ENCODE data around the gene UST.
"Not testable (repeated sequence)": the region's sequence is repeated elsewhere in the genome, so short reads cannot be mapped to it uniquely, and the experiment has no call there.

The UST gene

GRCh38 chr6:148969603-148970061 lies 222.8 kb downstream of the UST start:
- DNase-seq (ENCODE audit: low read depth in 2 of 2, low spot score in 1 of 2): no peak

GRCh38 chr6:148971031-148971927 lies 224.4 kb downstream of the UST start:
- no peak for DNase-seq (ENCODE audit: low read depth in 2 of 2, low spot score in 1 of 2)

GRCh38 chr6:148972481-148972880 lies 225.7 kb downstream of the UST start:
- DNase-seq (ENCODE audit: low read depth in 2 of 2, low spot score in 1 of 2): peak in 1 of 2 donors; percentile 6

- no peak for DNase-seq (ENCODE audit: low read depth in 2 of 2, low spot score in 1 of 2)
Observed at GRCh38 chr6:148973538-148974208, 226.8 kb downstream of the UST start.

- DNase-seq (ENCODE audit: low read depth in 2 of 2, low spot score in 1 of 2): no peak
Observed at GRCh38 chr6:148974351-148974750, 227.5 kb downstream of the UST start.

- not testable (repeated sequence) for DNase-seq (ENCODE audit: low read depth in 2 of 2, low spot score in 1 of 2)
Observed at GRCh38 chr6:148978298-148978697, 231.5 kb downstream of the UST start.

- no peak for DNase-seq (ENCODE audit: low read depth in 2 of 2, low spot score in 1 of 2)
Observed at GRCh38 chr6:148979014-148979901, 232.4 kb downstream of the UST start.

GRCh38 chr6:148980234-148980633 lies 233.4 kb downstream of the UST start:
- no peak for DNase-seq (ENCODE audit: low read depth in 2 of 2, low spot score in 1 of 2)

- no peak for DNase-seq (ENCODE audit: low read depth in 2 of 2, low spot score in 1 of 2)
Observed at GRCh38 chr6:148981515-148981914, 234.7 kb downstream of the UST start.

- DNase-seq (ENCODE audit: low read depth in 2 of 2, low spot score in 1 of 2): no peak
Observed at GRCh38 chr6:148983101-148983761, 236.4 kb downstream of the UST start.

GRCh38 chr6:148983966-148984365 lies 237.1 kb downstream of the UST start:
- no peak for DNase-seq (ENCODE audit: low read depth in 2 of 2, low spot score in 1 of 2)

GRCh38 chr6:148984531-148985056 lies 237.8 kb downstream of the UST start:
- no peak for DNase-seq (ENCODE audit: low read depth in 2 of 2, low spot score in 1 of 2)

GRCh38 chr6:148985499-148985898 lies 238.7 kb downstream of the UST start:
- no peak for DNase-seq (ENCODE audit: low read depth in 2 of 2, low spot score in 1 of 2)

GRCh38 chr6:148986608-148987007 lies 239.8 kb downstream of the UST start:
- DNase-seq (ENCODE audit: low read depth in 2 of 2, low spot score in 1 of 2): no peak

GRCh38 chr6:148987982-148988381 lies 241.2 kb downstream of the UST start:
- DNase-seq (ENCODE audit: low read depth in 2 of 2, low spot score in 1 of 2): no peak

GRCh38 chr6:148989585-148989984 lies 242.8 kb downstream of the UST start:
- DNase-seq (ENCODE audit: low read depth in 2 of 2, low spot score in 1 of 2): no peak

GRCh38 chr6:148990403-148990802 lies 243.6 kb downstream of the UST start:
- DNase-seq (ENCODE audit: low read depth in 2 of 2, low spot score in 1 of 2): no peak

GRCh38 chr6:148996815-148997214 lies 250.0 kb downstream of the UST start:
- no peak for DNase-seq (ENCODE audit: low read depth in 2 of 2, low spot score in 1 of 2)

- no peak for DNase-seq (ENCODE audit: low read depth in 2 of 2, low spot score in 1 of 2)
Observed at GRCh38 chr6:148997865-148998264, 251.0 kb downstream of the UST start.

GRCh38 chr6:148998704-148999103 lies 251.9 kb downstream of the UST start:
- DNase-seq (ENCODE audit: low read depth in 2 of 2, low spot score in 1 of 2): no peak

GRCh38 chr6:148999501-148999900 lies 252.7 kb downstream of the UST start:
- no peak for DNase-seq (ENCODE audit: low read depth in 2 of 2, low spot score in 1 of 2)

All from stimulated activated CD8-positive, alpha-beta memory T cell treated with anti-CD3 and anti-CD28 coated beads, Interleukin-4, amount 100 ng/mL, for 4 hours (primary cell).